ENCODE measurements around the gene RAMP1.

The RAMP1 gene

DNA sequence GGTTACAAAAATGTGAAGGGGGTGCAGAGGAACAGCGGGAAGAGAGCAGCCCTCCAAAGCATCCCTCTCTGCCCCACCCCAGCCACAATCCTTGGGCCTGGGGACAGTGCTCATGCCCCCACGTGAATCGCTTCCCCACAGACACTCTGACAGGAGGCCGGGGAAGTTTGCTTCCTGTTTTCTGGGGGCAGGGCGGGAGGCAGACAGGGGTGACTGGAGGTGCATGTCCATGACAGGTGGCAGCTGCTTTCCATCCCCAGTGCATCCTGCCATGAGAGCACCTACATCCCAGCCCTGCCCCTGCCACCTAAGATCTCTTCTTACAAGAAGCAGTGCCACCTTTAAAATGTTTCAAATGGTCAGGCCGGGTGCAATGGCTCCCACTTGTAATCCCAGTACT lies 60.2 kb downstream of the RAMP1 start:
- Mint-ChIP-seq H3K9me3 (no peaks in the 10 kb centered on the region), H3K27ac (no peak overlapping the region), H3K4me3 (no peak overlapping the region), H3K4me1 (peaks cover 10 to 44% of the 10 kb centered on the region in 2 donors), H3K36me3 (no peaks in the 10 kb centered on the region), H3K27me3 (peaks cover 0 to 11% of the 10 kb centered on the region in 2 donors)
- DNase-seq: no peak
- peak in 1 of 2 donors; percentile 20 for ATAC-seq (replicated peaks)

DNA sequence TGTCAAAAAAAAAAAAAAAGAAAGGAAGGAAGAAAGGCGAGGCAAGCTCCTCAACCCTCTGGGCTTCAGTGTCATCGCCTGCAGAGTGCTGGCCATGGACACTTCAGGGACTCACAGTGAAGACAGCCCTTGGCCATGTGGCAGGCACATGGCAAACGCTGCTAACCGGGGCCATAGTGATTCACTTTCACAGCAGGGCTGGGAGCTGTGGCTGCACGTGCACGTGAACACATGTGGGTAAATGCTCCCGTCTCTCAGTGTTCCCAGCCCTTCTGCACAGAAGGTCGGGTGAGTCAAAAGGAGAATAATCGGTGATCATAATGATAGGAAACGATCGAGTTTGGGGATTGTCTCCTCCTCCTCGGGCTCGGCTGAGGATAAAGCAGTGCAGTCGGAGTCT lies 61.2 kb downstream of the RAMP1 start:
- Mint-ChIP-seq H3K4me3 (no peak overlapping the region), H3K27me3 (peaks cover 0 to 11% of the 10 kb centered on the region in 2 donors), H3K36me3 (no peaks in the 10 kb centered on the region), H3K9me3 (no peaks in the 10 kb centered on the region), H3K4me1 (peaks cover 11 to 48% of the 10 kb centered on the region in 2 donors), H3K27ac (no peak overlapping the region)
- no peak for DNase-seq
- ATAC-seq (replicated peaks): no peak

DNA sequence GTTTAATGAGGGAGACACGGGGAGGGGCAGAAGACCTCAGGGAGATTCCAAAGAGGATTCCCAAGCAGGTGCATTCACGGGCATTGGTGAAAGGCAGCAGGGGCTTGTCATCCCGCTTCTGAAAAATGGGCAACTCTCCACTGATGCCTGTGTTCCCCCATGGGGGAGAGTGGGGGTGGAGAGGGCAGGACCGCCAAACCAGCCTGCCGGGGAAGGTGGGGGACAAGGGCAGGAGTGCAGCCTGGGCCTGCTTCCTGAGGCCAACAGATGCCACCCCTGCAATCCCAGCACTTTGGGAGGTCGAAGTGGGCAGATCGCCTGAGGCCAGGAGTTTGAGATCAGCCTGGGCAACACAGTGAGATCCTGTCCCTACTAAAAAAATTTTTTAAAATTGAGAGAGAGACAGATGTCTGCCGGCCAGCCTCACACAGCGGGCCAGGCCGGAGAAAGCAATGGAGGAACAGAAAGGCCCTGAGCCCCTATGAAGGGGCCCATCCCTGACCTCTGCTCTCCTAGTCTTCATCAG lies 62.6 kb downstream of the RAMP1 start:
- peaks cover 0 to 3% of the 10 kb centered on the region in 2 donors for H3K27me3 Mint-ChIP-seq
- no peak for ATAC-seq (replicated peaks)
- no peaks in the 10 kb centered on the region for H3K9me3 Mint-ChIP-seq
- H3K27ac Mint-ChIP-seq: no peak overlapping the region
- no peak overlapping the region for H3K4me3 Mint-ChIP-seq
- H3K36me3 Mint-ChIP-seq: no peaks in the 10 kb centered on the region
- H3K4me1 Mint-ChIP-seq: peaks cover 12 to 56% of the 10 kb centered on the region in 2 donors
- DNase-seq: no peak

DNA sequence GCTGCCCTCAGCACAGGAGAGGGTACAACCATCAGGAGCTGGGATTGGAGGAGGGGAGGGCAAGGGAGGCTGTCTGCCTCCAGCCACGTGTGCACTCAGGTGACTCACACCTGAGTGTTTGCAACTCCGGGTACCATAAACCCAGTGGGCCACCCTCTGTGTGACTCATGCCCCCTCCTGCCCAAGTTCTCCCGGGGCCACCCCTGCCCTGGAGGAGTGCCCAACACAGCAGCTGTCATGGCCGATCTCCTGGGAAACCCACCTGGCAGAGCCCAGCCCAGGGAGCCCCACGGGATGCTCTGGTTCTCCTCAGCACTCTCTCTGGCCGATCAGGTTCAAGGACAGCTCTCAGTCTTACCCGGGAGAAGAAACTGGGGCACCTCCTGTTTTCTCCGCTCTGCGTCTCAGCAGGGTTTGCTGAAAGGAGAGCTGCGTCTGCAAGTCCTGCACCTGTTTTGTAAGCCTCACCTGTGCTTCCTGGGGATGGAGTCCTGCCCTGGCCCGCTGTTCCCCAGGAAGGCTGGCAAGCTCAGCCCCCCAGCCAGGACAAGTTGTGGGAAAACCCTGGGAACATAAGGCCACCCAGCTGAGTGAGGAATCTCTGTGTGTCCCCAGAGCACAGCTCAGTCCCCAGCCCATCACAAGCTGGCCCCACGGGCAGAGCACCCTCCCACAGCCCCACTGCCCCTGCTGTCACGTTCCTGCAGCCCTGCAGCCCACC lies 63.4 kb downstream of the RAMP1 start:
- no peaks in the 10 kb centered on the region for H3K36me3 Mint-ChIP-seq
- peaks cover 12 to 56% of the 10 kb centered on the region in 2 donors for H3K4me1 Mint-ChIP-seq
- no peaks in the 10 kb centered on the region for H3K9me3 Mint-ChIP-seq
- H3K4me3 Mint-ChIP-seq: peak overlapping the region in 1 of 2 donors; percentile 76
- H3K27ac Mint-ChIP-seq: no peak overlapping the region
- no peak for DNase-seq
- peaks cover 0 to 3% of the 10 kb centered on the region in 2 donors for H3K27me3 Mint-ChIP-seq
- ATAC-seq (replicated peaks): peak; percentile 2 to 13

DNA sequence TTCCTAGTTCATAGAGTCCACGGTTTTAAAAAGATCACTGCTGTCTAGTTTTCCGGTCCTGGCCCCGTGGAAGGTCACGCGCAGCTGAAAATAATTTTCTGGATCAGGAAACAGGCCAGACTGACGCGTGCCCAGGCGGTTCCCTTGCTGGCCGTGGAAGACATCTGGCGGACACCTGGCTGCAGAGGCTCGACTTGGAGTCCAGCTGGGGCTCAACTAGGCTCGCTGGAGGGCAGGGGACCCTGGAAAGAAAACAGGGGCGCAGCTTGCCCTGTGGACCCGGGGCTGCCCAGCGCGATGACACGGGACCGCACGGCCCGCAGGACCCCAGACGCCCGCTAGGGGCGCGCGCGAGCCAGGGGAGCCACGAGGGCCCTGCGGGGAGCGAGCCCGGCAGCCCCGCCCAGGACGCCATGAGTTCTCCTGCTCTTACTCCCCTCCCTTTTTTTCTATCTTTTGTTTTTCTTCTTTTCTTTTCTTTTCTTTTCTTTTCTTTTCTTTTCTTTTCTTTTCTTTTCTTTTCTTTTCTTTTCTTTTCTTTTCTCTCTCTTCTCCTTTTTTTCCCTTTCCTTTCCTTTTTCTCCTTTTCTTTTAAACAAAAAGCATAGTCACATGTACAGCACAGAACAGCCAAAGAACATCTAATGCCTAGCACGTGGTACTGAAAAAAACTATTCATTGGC lies 64.2 kb downstream of the RAMP1 start:
- Mint-ChIP-seq H3K27me3 (peaks cover 0 to 3% of the 10 kb centered on the region in 2 donors), H3K4me1 (peaks cover 12 to 56% of the 10 kb centered on the region in 2 donors), H3K9me3 (no peaks in the 10 kb centered on the region), H3K27ac (peak overlapping the region; percentile 31), H3K4me3 (peak overlapping the region; percentile 44 to 76), H3K36me3 (no peaks in the 10 kb centered on the region)
- DNase-seq (peak; percentile 74), ATAC-seq (replicated peaks) (peak; percentile 92 to 97)

DNA sequence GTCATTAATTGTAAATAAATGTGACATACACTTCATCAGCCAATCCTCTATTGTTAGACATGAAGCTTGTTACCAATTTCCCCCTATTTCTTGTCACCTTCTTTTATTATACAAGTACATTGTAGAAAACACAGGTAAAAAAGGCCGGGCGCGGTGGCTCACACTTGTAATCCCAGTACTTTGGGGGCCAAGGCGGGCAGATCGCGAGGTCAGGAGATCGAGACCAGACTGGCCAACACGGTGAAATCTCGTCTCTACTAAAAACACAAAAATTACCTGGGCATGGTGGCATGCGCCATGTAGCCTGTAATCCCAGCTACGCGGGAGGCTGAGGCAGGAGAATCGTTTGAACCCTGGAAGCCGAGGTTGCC lies 64.7 kb downstream of the RAMP1 start:
- Mint-ChIP-seq H3K4me1 (peaks cover 11 to 53% of the 10 kb centered on the region in 2 donors), H3K4me3 (peak overlapping the region; percentile 41 to 63), H3K27ac (no peak overlapping the region), H3K9me3 (no peaks in the 10 kb centered on the region), H3K36me3 (no peaks in the 10 kb centered on the region), H3K27me3 (peaks cover 0 to 3% of the 10 kb centered on the region in 2 donors)
- no peak for DNase-seq
- ATAC-seq (replicated peaks): no peak

DNA sequence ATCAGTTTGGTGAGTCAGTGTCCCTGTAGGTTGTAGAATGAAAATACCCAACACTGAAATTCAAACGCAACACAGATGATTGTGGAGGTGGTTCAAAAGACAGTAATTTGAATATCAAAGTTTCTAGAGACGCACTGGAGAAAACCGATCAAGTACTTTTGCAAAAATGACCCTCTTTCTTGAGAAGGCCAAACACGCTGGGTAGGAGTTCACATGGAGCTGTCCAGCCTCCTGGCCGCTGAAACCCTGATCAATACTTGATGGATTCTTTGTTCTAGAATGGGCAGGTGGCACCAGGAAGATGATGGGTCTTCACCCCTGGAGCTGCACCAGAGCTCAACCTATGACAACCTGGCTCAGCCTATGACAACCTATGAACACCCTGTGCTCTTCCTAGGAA lies 67.7 kb downstream of the RAMP1 start:
- H3K36me3 Mint-ChIP-seq: peaks cover 0 to 7% of the 10 kb centered on the region in 2 donors
- H3K4me3 Mint-ChIP-seq: no peak overlapping the region
- DNase-seq: no peak
- H3K4me1 Mint-ChIP-seq: peaks cover 15 to 43% of the 10 kb centered on the region in 2 donors
- peaks cover 0 to 4% of the 10 kb centered on the region in 2 donors for H3K9me3 Mint-ChIP-seq
- H3K27ac Mint-ChIP-seq: no peak overlapping the region
- H3K27me3 Mint-ChIP-seq: peaks cover 0 to 5% of the 10 kb centered on the region in 2 donors
- ATAC-seq (replicated peaks): no peak

DNA sequence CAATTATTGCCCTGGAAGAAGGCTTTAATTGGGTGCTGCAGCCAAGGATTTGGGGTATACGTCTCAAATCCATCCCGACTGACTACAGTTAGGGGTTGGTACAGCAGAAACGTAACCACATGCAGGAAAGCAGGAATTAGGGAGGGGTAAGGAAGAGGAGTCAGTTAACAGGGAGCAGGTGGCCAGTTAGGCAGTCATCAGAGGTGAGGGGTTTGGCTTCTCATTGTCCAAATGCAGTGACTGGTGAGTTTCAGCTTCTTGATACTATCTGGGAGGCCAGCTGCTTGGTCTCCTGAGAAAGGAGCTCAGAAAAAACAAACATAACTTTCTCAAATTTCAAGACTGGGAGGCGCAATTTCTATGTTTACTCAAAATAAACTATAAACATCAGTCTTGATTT lies 68.6 kb downstream of the RAMP1 start:
- peaks cover 0 to 5% of the 10 kb centered on the region in 2 donors for H3K27me3 Mint-ChIP-seq
- peaks cover 0 to 7% of the 10 kb centered on the region in 2 donors for H3K36me3 Mint-ChIP-seq
- ATAC-seq (replicated peaks): no peak
- no peak overlapping the region for H3K27ac Mint-ChIP-seq
- H3K4me1 Mint-ChIP-seq: peaks cover 15 to 44% of the 10 kb centered on the region in 2 donors
- no peak overlapping the region for H3K4me3 Mint-ChIP-seq
- DNase-seq: no peak
- peaks cover 0 to 4% of the 10 kb centered on the region in 2 donors for H3K9me3 Mint-ChIP-seq

DNA sequence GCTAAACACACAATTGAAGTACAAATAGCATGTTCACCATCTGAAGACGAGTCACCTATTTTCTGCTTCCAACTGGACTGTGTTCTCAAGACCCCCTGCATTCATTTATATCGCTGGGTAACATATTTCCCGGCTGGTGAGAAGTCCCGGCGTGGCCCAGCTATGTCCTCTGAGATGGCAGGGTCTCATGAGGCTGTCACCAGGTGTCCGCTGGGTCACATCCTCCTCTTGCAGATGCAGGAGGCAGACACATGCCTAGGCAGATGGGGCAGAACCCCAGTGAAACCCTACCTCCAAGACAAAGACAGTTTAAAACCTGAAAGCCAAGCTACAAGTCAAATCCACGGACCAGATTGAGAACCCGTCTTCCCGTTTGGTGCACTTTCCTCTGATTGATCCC lies 70.6 kb downstream of the RAMP1 start:
- peaks cover 16 to 40% of the 10 kb centered on the region in 2 donors for H3K4me1 Mint-ChIP-seq
- no peak overlapping the region for H3K4me3 Mint-ChIP-seq
- peaks cover 0 to 13% of the 10 kb centered on the region in 2 donors for H3K36me3 Mint-ChIP-seq
- H3K27me3 Mint-ChIP-seq: peaks cover 12 to 17% of the 10 kb centered on the region in 2 donors
- H3K27ac Mint-ChIP-seq: peak overlapping the region; percentile 39
- ATAC-seq (replicated peaks) (no peak), DNase-seq (no peak)
- H3K9me3 Mint-ChIP-seq: peaks cover 0 to 4% of the 10 kb centered on the region in 2 donors

DNA sequence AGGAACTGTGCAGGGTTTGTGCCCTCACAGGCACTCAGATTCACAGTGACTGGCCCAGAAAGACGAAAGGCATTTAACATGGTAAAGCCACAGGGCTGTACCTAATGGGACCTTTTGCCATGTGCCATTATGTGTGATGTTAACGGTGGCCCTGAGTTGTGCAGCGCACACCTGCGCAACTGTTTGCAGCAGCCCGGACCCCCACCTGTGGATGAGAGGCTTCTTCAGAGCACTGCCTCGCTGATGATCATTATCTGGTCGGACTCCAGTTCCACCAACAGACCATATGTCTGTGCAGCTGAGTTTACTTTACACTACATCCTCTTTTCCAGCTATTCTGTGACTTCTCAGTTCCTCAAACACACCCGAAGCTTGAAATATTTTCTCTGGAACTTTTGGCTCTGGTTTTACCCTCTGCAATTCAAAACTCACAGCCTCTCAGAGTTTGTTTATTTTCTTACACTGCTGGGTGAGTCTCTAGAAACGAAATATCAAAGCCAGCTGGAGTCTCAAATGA lies 71.8 kb downstream of the RAMP1 start:
- peaks cover 12 to 22% of the 10 kb centered on the region in 2 donors for H3K27me3 Mint-ChIP-seq
- H3K4me3 Mint-ChIP-seq: peak overlapping the region in 1 of 2 donors; percentile 35
- H3K27ac Mint-ChIP-seq: peak overlapping the region; percentile 51
- ATAC-seq (replicated peaks) (peak; percentile 93 to 94), DNase-seq (no peak)
- peaks cover 0 to 4% of the 10 kb centered on the region in 2 donors for H3K9me3 Mint-ChIP-seq
- H3K4me1 Mint-ChIP-seq: peaks cover 18 to 43% of the 10 kb centered on the region in 2 donors
- peaks cover 0 to 13% of the 10 kb centered on the region in 2 donors for H3K36me3 Mint-ChIP-seq

DNA sequence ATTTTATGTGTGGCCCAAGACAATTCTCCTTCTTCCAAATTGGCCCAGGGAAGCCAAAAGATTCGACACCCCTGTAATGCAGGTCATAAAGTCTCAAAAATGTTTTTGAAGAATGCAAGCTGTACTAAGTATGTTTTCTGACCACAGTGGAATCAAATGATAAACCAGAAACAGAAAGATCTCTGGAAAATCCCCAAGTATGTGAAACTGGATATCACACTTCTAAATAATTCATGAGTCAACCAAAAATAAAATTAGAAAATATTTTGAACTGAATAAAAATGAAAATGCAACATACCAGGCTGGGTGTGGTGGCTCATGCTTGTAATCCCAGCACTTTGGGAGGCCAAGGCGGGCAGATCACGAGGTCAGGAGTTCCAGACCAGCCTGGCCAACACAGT lies 73.3 kb downstream of the RAMP1 start:
- DNase-seq: no peak
- H3K36me3 Mint-ChIP-seq: peaks cover 0 to 13% of the 10 kb centered on the region in 2 donors
- peak; percentile 23 to 26 for ATAC-seq (replicated peaks)
- H3K4me3 Mint-ChIP-seq: no peak overlapping the region
- H3K27me3 Mint-ChIP-seq: peaks cover 12 to 22% of the 10 kb centered on the region in 2 donors
- H3K27ac Mint-ChIP-seq: peak overlapping the region; percentile 37
- H3K4me1 Mint-ChIP-seq: peaks cover 18 to 41% of the 10 kb centered on the region in 2 donors
- H3K9me3 Mint-ChIP-seq: peaks cover 0 to 4% of the 10 kb centered on the region in 2 donors

DNA sequence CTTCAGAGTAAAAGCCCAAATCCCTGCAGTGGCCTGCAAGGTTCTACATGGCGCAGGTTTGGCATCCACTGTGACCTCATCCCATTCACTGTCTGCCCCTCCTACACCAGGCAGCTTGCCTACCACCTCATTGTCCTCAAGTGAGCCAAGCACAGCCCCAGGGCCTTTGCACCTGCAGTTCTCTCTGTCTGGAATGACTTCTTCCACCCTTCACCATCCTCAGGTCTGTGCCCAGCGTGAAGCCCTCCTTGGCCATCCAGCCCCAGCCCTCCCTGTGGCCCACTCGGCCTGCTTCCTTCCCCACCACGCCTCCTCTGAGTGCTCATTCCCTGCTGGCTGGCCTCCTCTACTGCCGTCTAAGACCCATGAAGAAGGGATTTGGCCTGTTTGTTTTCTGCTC lies 74.8 kb downstream of the RAMP1 start:
- Mint-ChIP-seq H3K4me1 (peaks cover 18 to 41% of the 10 kb centered on the region in 2 donors), H3K4me3 (no peak overlapping the region), H3K27me3 (peaks cover 12 to 22% of the 10 kb centered on the region in 2 donors), H3K36me3 (peaks cover 0 to 13% of the 10 kb centered on the region in 2 donors), H3K27ac (no peak overlapping the region), H3K9me3 (peaks cover 0 to 4% of the 10 kb centered on the region in 2 donors)
- no peak for ATAC-seq (replicated peaks)
- no peak for DNase-seq

DNA sequence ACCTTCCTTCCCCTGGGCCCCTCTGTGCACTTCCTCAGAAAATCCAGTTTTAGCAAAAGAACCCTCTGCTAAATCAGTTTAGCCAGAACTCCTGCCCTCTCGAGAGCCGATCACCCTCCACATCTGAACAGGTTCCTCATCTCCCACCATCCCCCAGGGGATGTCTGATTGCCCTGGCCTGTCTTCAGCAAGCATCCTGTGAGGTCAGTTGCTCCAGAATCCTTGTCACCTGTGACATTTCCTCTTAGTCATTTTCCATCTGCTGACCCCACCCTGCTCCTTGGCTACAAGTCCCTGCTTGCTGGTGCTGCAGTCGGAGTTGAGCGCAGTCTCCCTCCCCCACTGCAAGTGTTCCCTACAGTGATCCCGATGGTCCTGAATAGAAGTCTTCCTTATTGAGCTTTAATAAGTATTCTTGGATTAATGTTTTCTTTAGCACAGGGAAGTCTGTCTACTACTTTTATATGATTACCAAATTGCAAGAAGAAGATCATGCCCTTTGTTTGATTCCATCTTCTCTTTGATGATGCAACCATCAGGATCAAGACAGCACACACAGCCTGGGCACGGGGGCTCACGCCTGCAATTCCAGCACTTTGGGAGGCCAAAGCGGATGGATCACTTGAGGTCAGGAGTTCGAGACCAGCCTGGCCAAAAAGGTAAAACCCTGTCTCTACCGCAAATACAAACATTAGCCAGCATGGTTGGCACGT lies 76.5 kb downstream of the RAMP1 start:
- H3K27ac Mint-ChIP-seq: peak overlapping the region; percentile 68
- ATAC-seq (replicated peaks) (no peak), DNase-seq (no peak)
- H3K4me1 Mint-ChIP-seq: peaks cover 17 to 36% of the 10 kb centered on the region in 2 donors
- peaks cover 0 to 6% of the 10 kb centered on the region in 2 donors for H3K36me3 Mint-ChIP-seq
- no peaks in the 10 kb centered on the region for H3K9me3 Mint-ChIP-seq
- H3K27me3 Mint-ChIP-seq: peaks cover 12 to 21% of the 10 kb centered on the region in 2 donors
- peak overlapping the region in 1 of 2 donors; percentile 25 for H3K4me3 Mint-ChIP-seq

DNA sequence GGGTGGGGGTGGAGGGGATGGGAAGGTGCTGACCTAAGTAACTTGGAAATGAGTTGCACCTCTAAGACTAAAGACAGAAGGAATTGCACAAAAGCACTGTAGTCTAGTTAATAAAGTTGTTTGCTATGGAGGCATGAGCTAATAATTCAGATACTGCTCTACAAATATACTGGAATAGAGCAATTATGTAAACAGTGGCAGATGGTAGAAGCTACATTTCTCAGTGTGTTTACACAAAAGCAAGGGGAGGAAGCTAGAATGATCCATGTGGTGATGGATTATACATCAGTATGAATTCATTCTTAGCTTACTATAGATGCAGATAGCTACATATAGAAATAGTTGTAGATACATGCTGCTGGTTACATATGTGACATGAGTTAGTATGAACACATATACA lies 79.8 kb downstream of the RAMP1 start:
- H3K27ac Mint-ChIP-seq: no peak overlapping the region
- ATAC-seq (replicated peaks) (no peak), DNase-seq (no peak)
- H3K4me1 Mint-ChIP-seq: peaks cover 4 to 12% of the 10 kb centered on the region in 2 donors
- peaks cover 1 to 3% of the 10 kb centered on the region in 2 donors for H3K9me3 Mint-ChIP-seq
- no peak overlapping the region for H3K4me3 Mint-ChIP-seq
- H3K36me3 Mint-ChIP-seq: peaks cover under 1 to 3% of the 10 kb centered on the region in 2 donors
- H3K27me3 Mint-ChIP-seq: peaks cover 19 to 21% of the 10 kb centered on the region in 2 donors

All from stimulated activated naive B cell treated with anti-CD40 and anti-IgM and Interleukin-4, amounts not matched to agents 10 μg/mL and 1 μg/mL and 100 μg/mL, for 72 hours (primary cell).